HUES48 (cell line): ENCODE data around the gene SMARCD3.

ENCODE experiments used
- H3K27ac ChIP-seq: one replicate; pipeline ENCODE4 v1.7.0; 2013; ENCODE audit warnings: low read depth, low read length, inconsistent platforms
- H3K27me3 ChIP-seq: 2 replicates; pipeline ENCODE4 v1.6.1; 2013; ENCODE audit warnings: mild to moderate bottlenecking, low read length; ENCODE audit not compliant: control insufficient read depth, insufficient read depth
- H3K36me3 ChIP-seq: 2 replicates; pipeline ENCODE4 v1.6.1; 2013; ENCODE audit warnings: low read length; ENCODE audit not compliant: control insufficient read depth, insufficient read depth
- H3K4me1 ChIP-seq: 2 replicates; pipeline ENCODE4 v1.6.1; 2013; ENCODE audit warnings: mild to moderate bottlenecking, low read length; ENCODE audit not compliant: control insufficient read depth, insufficient read depth
- H3K4me3 ChIP-seq: 2 replicates; pipeline ENCODE4 v1.5.1; 2013; ENCODE audit warnings: mild to moderate bottlenecking, low read depth, low read length
- H3K9ac ChIP-seq: 2 replicates; pipeline ENCODE4 v1.6.1; 2013; ENCODE audit warnings: mild to moderate bottlenecking, low read depth, low read length, moderate library complexity
- H3K9me3 ChIP-seq: 2 replicates; pipeline ENCODE4 v1.6.1; 2013; ENCODE audit warnings: low read length; ENCODE audit not compliant: control insufficient read depth, insufficient read depth

Gene SMARCD3

GRCh38 chr7:151255390-151255789, 6.9 kb upstream of the SMARCD3 start:
- H3K4me3 ChIP-seq = no peak overlapping the region
- no peak overlapping the region for H3K27ac ChIP-seq
- H3K4me1 ChIP-seq = peaks cover 18% of the 10 kb centered on the region; the same call in 1 of the 2 replicates
- H3K9ac ChIP-seq = no peak overlapping the region
- peaks cover 29% of the 10 kb centered on the region for H3K27me3 ChIP-seq
- H3K36me3 ChIP-seq = no peaks in the 10 kb centered on the region
- H3K9me3 ChIP-seq = no peaks in the 10 kb centered on the region

GRCh38 chr7:151254851-151255250, 6.4 kb upstream of the SMARCD3 start:
- H3K9me3 ChIP-seq = no peaks in the 10 kb centered on the region
- H3K27me3 ChIP-seq = peaks cover 34% of the 10 kb centered on the region
- H3K4me3 ChIP-seq = no peak overlapping the region
- peaks cover 20% of the 10 kb centered on the region; the same call in 1 of the 2 replicates for H3K4me1 ChIP-seq
- no peak overlapping the region for H3K27ac ChIP-seq
- no peak overlapping the region for H3K9ac ChIP-seq
- no peaks in the 10 kb centered on the region for H3K36me3 ChIP-seq

GRCh38 chr7:151254316-151254715, 5.8 kb upstream of the SMARCD3 start:
- H3K27ac ChIP-seq = no peak overlapping the region
- H3K9ac ChIP-seq = no peak overlapping the region
- H3K4me3 ChIP-seq = no peak overlapping the region
- peaks cover 23% of the 10 kb centered on the region for H3K4me1 ChIP-seq
- no peaks in the 10 kb centered on the region for H3K9me3 ChIP-seq
- peaks cover 40% of the 10 kb centered on the region for H3K27me3 ChIP-seq
- no peaks in the 10 kb centered on the region for H3K36me3 ChIP-seq

- H3K27me3 ChIP-seq = peaks cover 50% of the 10 kb centered on the region
- H3K36me3 ChIP-seq = no peaks in the 10 kb centered on the region
- peak overlapping the region; percentile 79 for H3K4me3 ChIP-seq
- H3K9me3 ChIP-seq = no peaks in the 10 kb centered on the region
- no peak overlapping the region for H3K27ac ChIP-seq
- H3K9ac ChIP-seq = no peak overlapping the region
- H3K4me1 ChIP-seq = peaks cover 26% of the 10 kb centered on the region
Observed at GRCh38 chr7:151252961-151253711, 4.6 kb upstream of the SMARCD3 start.

GRCh38 chr7:151252561-151252835, 4.0 kb upstream of the SMARCD3 start:
- Histone ChIP-seq H3K27ac (no peak overlapping the region), H3K4me1 (peaks cover 29% of the 10 kb centered on the region), H3K4me3 (peak overlapping the region; percentile 79), H3K9ac (no peak overlapping the region), H3K27me3 (peaks cover 57% of the 10 kb centered on the region), H3K9me3 (no peaks in the 10 kb centered on the region), H3K36me3 (no peaks in the 10 kb centered on the region)

- Histone ChIP-seq H3K36me3 (no peaks in the 10 kb centered on the region), H3K27me3 (peaks cover 62% of the 10 kb centered on the region), H3K9ac (peak overlapping the region; percentile 46), H3K4me3 (peak overlapping the region; percentile 79), H3K9me3 (no peaks in the 10 kb centered on the region), H3K27ac (no peak overlapping the region), H3K4me1 (peaks cover 33% of the 10 kb centered on the region)
Observed at GRCh38 chr7:151251689-151252560, 3.4 kb upstream of the SMARCD3 start.

- Histone ChIP-seq H3K4me3 (peak overlapping the region; percentile 79), H3K9ac (no peak overlapping the region), H3K27me3 (peaks cover 69% of the 10 kb centered on the region), H3K4me1 (peaks cover 38% of the 10 kb centered on the region), H3K27ac (no peak overlapping the region), H3K9me3 (no peaks in the 10 kb centered on the region), H3K36me3 (no peaks in the 10 kb centered on the region)
Observed at GRCh38 chr7:151251328-151251688, 2.8 kb upstream of the SMARCD3 start.

- Histone ChIP-seq H3K4me1 (peaks cover 45% of the 10 kb centered on the region), H3K27me3 (peaks cover 75% of the 10 kb centered on the region), H3K36me3 (no peaks in the 10 kb centered on the region), H3K9me3 (no peaks in the 10 kb centered on the region), H3K9ac (no peak overlapping the region), H3K27ac (no peak overlapping the region), H3K4me3 (no peak overlapping the region)
Observed at GRCh38 chr7:151250181-151251132, 2.0 kb upstream of the SMARCD3 start.

- Histone ChIP-seq H3K27ac (no peak overlapping the region), H3K4me1 (peaks cover 49% of the 10 kb centered on the region), H3K27me3 (peaks cover 73% of the 10 kb centered on the region), H3K9me3 (no peaks in the 10 kb centered on the region), H3K36me3 (no peaks in the 10 kb centered on the region), H3K9ac (no peak overlapping the region), H3K4me3 (no peak overlapping the region; the same call in 1 of the 2 replicates)
Observed at GRCh38 chr7:151249732-151250072, 1.2 kb upstream of the SMARCD3 start.

- Histone ChIP-seq H3K4me1 (peaks cover 52% of the 10 kb centered on the region), H3K9me3 (no peaks in the 10 kb centered on the region), H3K27ac (peak overlapping the region; percentile 33), H3K4me3 (peak overlapping the region; percentile 57), H3K36me3 (no peaks in the 10 kb centered on the region), H3K27me3 (peaks cover 73% of the 10 kb centered on the region), H3K9ac (no peak overlapping the region)
Observed at GRCh38 chr7:151249034-151249731, 689 bp upstream of the SMARCD3 start.
